AG10803 (cell line): Measurements from ENCODE around the gene GPATCH4.

ENCODE experiments used
- DNase-seq: peaks from one replicate; pipeline ENCODE4 v3.0.0; 2010; ENCODE audit warnings: low read depth
- H3K4me3 ChIP-seq: 2 replicates; pipeline ENCODE4 v1.5.1; 2011; ENCODE audit warnings: mild to moderate bottlenecking, low read length, control low read depth
- CTCF ChIP-seq: conservative IDR thresholded peaks from 2 replicates; pipeline ENCODE4 v1.5.1; 2011; ENCODE audit warnings: mild to moderate bottlenecking, low read length, control low read depth, inconsistent platforms

Gene GPATCH4

GRCh38 chr1:156572663-156573018 lies 28.6 kb downstream of the GPATCH4 start:
- peak overlapping the region; percentile 75 for H3K4me3 ChIP-seq
- TF ChIP-seq CTCF, result no peak
- DNase-seq, result no peak

- DNase-seq, result peak; percentile 76
- peak within 1 kb of the TSS; percentile 75 for H3K4me3 ChIP-seq
- no peak for TF ChIP-seq CTCF
Observed at GRCh38 chr1:156571919-156572662, 29.2 kb downstream of the GPATCH4 start, which contains the start of gene IQGAP3. Gene IQGAP3, minus strand, starts transcription at chr1:156572565. Its CDS starts 36 bp downstream, at chr1:156572529.

GRCh38 chr1:156571261-156571852 lies 29.9 kb downstream of the GPATCH4 start:
- peak; percentile 93 for DNase-seq
- peak overlapping the region; percentile 75 for H3K4me3 ChIP-seq
- TF ChIP-seq CTCF, result no peak

- DNase-seq, result no peak
- no peak for TF ChIP-seq CTCF
- H3K4me3 ChIP-seq, result no peak overlapping the region
Observed at GRCh38 chr1:156566436-156566835, 34.8 kb downstream of the GPATCH4 start.

GRCh38 chr1:156565519-156565918 lies 35.8 kb downstream of the GPATCH4 start:
- DNase-seq, result no peak
- H3K4me3 ChIP-seq, result no peak overlapping the region
- TF ChIP-seq CTCF, result no peak

GRCh38 chr1:156560585-156561163 lies 40.6 kb downstream of the GPATCH4 start:
- TF ChIP-seq CTCF, result no peak
- no peak overlapping the region for H3K4me3 ChIP-seq
- DNase-seq, result no peak
